ENCODE measurements around the gene CCDC87. TPM values are rescaled to one million over a fixed set of nuclear protein-coding genes. Genes with fewer than 3 reads are reported as not detected.
"Not testable (repeated sequence)": the region's sequence is repeated elsewhere in the genome, so short reads cannot be mapped to it uniquely, and the experiment has no call there.

CCDC87 gene
- total RNA-seq, 1 experiment from 2014 or later = 0.52 TPM

GRCh38 chr11:66545701-66546367 is 47.0 kb downstream of the CCDC87 start, which contains the start of gene ZDHHC24:
TSS of gene ZDHHC24 (minus strand) at chr11:66546048. CDS start at chr11:66546003, 45 bp downstream.
- peak within 1 kb of the TSS; percentile 65 for H3K4me3 ChIP-seq (ENCODE audit: insufficient read depth, low read depth, low read length)

GRCh38 chr11:66544952-66545351 is 47.9 kb downstream of the CCDC87 start:
- H3K36me3 ChIP-seq (replicated peaks; ENCODE audit: control insufficient read depth, insufficient read depth, low read length); DNase-seq; H3K27me3 ChIP-seq (ENCODE audit: control insufficient read depth, insufficient read depth, low read length): not testable (repeated sequence)
- peak overlapping the region; percentile 65 for H3K4me3 ChIP-seq (ENCODE audit: insufficient read depth, low read depth, low read length)

More at GRCh38 chr11:66545701-66546367, 47.0 kb downstream of the CCDC87 start, which contains the start of gene ZDHHC24:
- Histone ChIP-seq H3K36me3 (replicated peaks; ENCODE audit: control insufficient read depth, insufficient read depth, low read length) (peaks cover 4% of the 10 kb centered on the region), H3K27me3 (ENCODE audit: control insufficient read depth, insufficient read depth, low read length) (no peaks in the 10 kb centered on the region)
- DNase-seq = peak; percentile 99

GRCh38 chr11:66543263-66544107 is 49.4 kb downstream of the CCDC87 start:
- no peaks in the 10 kb centered on the region for H3K27me3 ChIP-seq (ENCODE audit: control insufficient read depth, insufficient read depth, low read length)
- DNase-seq = peak; percentile 80
- no peak overlapping the region for H3K4me3 ChIP-seq (ENCODE audit: insufficient read depth, low read depth, low read length)

GRCh38 chr11:66542362-66542761 is 50.5 kb downstream of the CCDC87 start:
- peaks cover 4% of the 10 kb centered on the region for H3K36me3 ChIP-seq (replicated peaks; ENCODE audit: control insufficient read depth, insufficient read depth, low read length)
- H3K4me3 ChIP-seq (ENCODE audit: insufficient read depth, low read depth, low read length) = no peak overlapping the region
- DNase-seq = no peak
- H3K27me3 ChIP-seq (ENCODE audit: control insufficient read depth, insufficient read depth, low read length) = no peaks in the 10 kb centered on the region

More at GRCh38 chr11:66543263-66544107, 49.4 kb downstream of the CCDC87 start:
- H3K36me3 ChIP-seq (replicated peaks; ENCODE audit: control insufficient read depth, insufficient read depth, low read length) = peaks cover 4% of the 10 kb centered on the region

GRCh38 chr11:66541892-66542291 is 51.0 kb downstream of the CCDC87 start:
- Histone ChIP-seq H3K27me3 (ENCODE audit: control insufficient read depth, insufficient read depth, low read length) (no peaks in the 10 kb centered on the region), H3K36me3 (replicated peaks; ENCODE audit: control insufficient read depth, insufficient read depth, low read length) (peaks cover 4% of the 10 kb centered on the region), H3K4me3 (ENCODE audit: insufficient read depth, low read depth, low read length) (no peak overlapping the region)
- DNase-seq = no peak

GRCh38 chr11:66540598-66540997 is 52.3 kb downstream of the CCDC87 start:
- DNase-seq; H3K4me3 ChIP-seq (ENCODE audit: insufficient read depth, low read depth, low read length); H3K36me3 ChIP-seq (replicated peaks; ENCODE audit: control insufficient read depth, insufficient read depth, low read length); H3K27me3 ChIP-seq (ENCODE audit: control insufficient read depth, insufficient read depth, low read length): not testable (repeated sequence)

Other genes with a start within 250 kb of the CCDC87 start
- gene BRMS1, start 248.0 kb downstream of the CCDC87 start, total RNA-seq (2014; rRNA removed; shearing (Covaris generic)) = 53.5 and 72.8 TPM in 2 replicates
- 41.6 and 41.9 TPM in 2 replicates for gene B4GAT1, start 245.4 kb downstream of the CCDC87 start, total RNA-seq (2014; rRNA removed; shearing (Covaris generic))
- 23.8 and 32.1 TPM in 2 replicates for gene SLC29A2, start 221.3 kb downstream of the CCDC87 start, total RNA-seq (2014; rRNA removed; shearing (Covaris generic))
- gene NPAS4, start 172.0 kb downstream of the CCDC87 start, total RNA-seq (2014; rRNA removed; shearing (Covaris generic)) = 0.04 TPM in 1 of 2 replicates, not detected in the other
- gene MRPL11, start 154.2 kb downstream of the CCDC87 start, total RNA-seq (2014; rRNA removed; shearing (Covaris generic)) = 148 and 174 TPM in 2 replicates
- gene PELI3, start 126.2 kb downstream of the CCDC87 start, total RNA-seq (2014; rRNA removed; shearing (Covaris generic)) = 8.1 and 9.5 TPM in 2 replicates
- 146 and 156 TPM in 2 replicates for gene DPP3, start 112.6 kb downstream of the CCDC87 start, total RNA-seq (2014; rRNA removed; shearing (Covaris generic))
- 25.4 and 26.5 TPM in 2 replicates for gene BBS1, start 82.4 kb downstream of the CCDC87 start, total RNA-seq (2014; rRNA removed; shearing (Covaris generic))
- 14.8 and 25.8 TPM in 2 replicates for gene ZDHHC24, start 47.0 kb downstream of the CCDC87 start, total RNA-seq (2014; rRNA removed; shearing (Covaris generic))
- 36.9 and 68.8 TPM in 2 replicates for gene ACTN3, start 46.2 kb downstream of the CCDC87 start, total RNA-seq (2014; rRNA removed; shearing (Covaris generic))
- 4.8 and 5.1 TPM in 2 replicates for gene CTSF, start 24.5 kb downstream of the CCDC87 start, total RNA-seq (2014; rRNA removed; shearing (Covaris generic))
- 47.6 and 53.7 TPM in 2 replicates for gene CCS, start 122 bp upstream of the CCDC87 start, total RNA-seq (2014; rRNA removed; shearing (Covaris generic))
- gene RBM14, start 23.6 kb upstream of the CCDC87 start, total RNA-seq (2014; rRNA removed; shearing (Covaris generic)) = 51.6 and 55.2 TPM in 2 replicates
- gene RBM4, start 45.6 kb upstream of the CCDC87 start, total RNA-seq (2014; rRNA removed; shearing (Covaris generic)) = 120 and 134 TPM in 2 replicates
- gene RBM4B, start 84.8 kb upstream of the CCDC87 start, total RNA-seq (2014; rRNA removed; shearing (Covaris generic)) = 13.1 and 21.8 TPM in 2 replicates
- 39.2 and 51.2 TPM in 2 replicates for gene SPTBN2, start 136.2 kb upstream of the CCDC87 start, total RNA-seq (2014; rRNA removed; shearing (Covaris generic))